GM18520 (cell line): ENCODE measurements around the gene BCKDHA.
"Not testable (repeated sequence)": the region's sequence is repeated elsewhere in the genome, so short reads cannot be mapped to it uniquely, and the experiment has no call there.

Source experiments
- ATAC-seq: cut with Tn5 transposase; IDR thresholded peaks from one replicate; pipeline ENCODE4 v1.9.1; 2021; ENCODE audit not compliant: unreplicated experiment

The BCKDHA gene

GRCh38 chr19:41366089-41366488 is 31.5 kb upstream of the BCKDHA start:
- no peak for ATAC-seq

- ATAC-seq: no peak
Measured at GRCh38 chr19:41367848-41368301, 29.7 kb upstream of the BCKDHA start.

GRCh38 chr19:41369769-41370168 is 27.8 kb upstream of the BCKDHA start:
- ATAC-seq: no peak

GRCh38 chr19:41371119-41371518 is 26.5 kb upstream of the BCKDHA start:
- not testable (repeated sequence) for ATAC-seq

- no peak for ATAC-seq
Measured at GRCh38 chr19:41371541-41371940, 26.1 kb upstream of the BCKDHA start.

- no peak for ATAC-seq
Measured at GRCh38 chr19:41372501-41372900, 25.1 kb upstream of the BCKDHA start.

- no peak for ATAC-seq
Measured at GRCh38 chr19:41373993-41374392, 23.6 kb upstream of the BCKDHA start.

GRCh38 chr19:41376241-41376997 is 21.2 kb upstream of the BCKDHA start, which contains the start of gene TMEM91:
TSS of gene TMEM91 (plus strand) at chr19:41376533. CDS start at chr19:41378310, 1,777 bp downstream.
- no peak for ATAC-seq

- ATAC-seq: no peak
Measured at GRCh38 chr19:41376998-41377365, 20.6 kb upstream of the BCKDHA start.

GRCh38 chr19:41377977-41378709 is 19.5 kb upstream of the BCKDHA start:
- no peak for ATAC-seq

GRCh38 chr19:41381536-41381935 is 16.1 kb upstream of the BCKDHA start:
- ATAC-seq: not testable (repeated sequence)

- no peak for ATAC-seq
Measured at GRCh38 chr19:41384351-41384750, 13.3 kb upstream of the BCKDHA start.

GRCh38 chr19:41386442-41386841 is 11.2 kb upstream of the BCKDHA start:
- ATAC-seq: no peak

- ATAC-seq: no peak
Measured at GRCh38 chr19:41391618-41392017, 6.0 kb upstream of the BCKDHA start.

- ATAC-seq: no peak
Measured at GRCh38 chr19:41392775-41393174, 4.8 kb upstream of the BCKDHA start.

- no peak for ATAC-seq
Measured at GRCh38 chr19:41395355-41395754, 2.3 kb upstream of the BCKDHA start.

GRCh38 chr19:41398050-41398418 is 416 bp downstream of the BCKDHA start:
- ATAC-seq: no peak

- no peak for ATAC-seq
Measured at GRCh38 chr19:41398598-41398997, 980 bp downstream of the BCKDHA start.

- no peak for ATAC-seq
Measured at GRCh38 chr19:41399091-41399490, 1.5 kb downstream of the BCKDHA start.

GRCh38 chr19:41399525-41399924 is 1.9 kb downstream of the BCKDHA start:
- no peak for ATAC-seq

GRCh38 chr19:41401483-41401882 is 3.9 kb downstream of the BCKDHA start:
- no peak for ATAC-seq

GRCh38 chr19:41402010-41402409 is 4.4 kb downstream of the BCKDHA start:
- no peak for ATAC-seq
